Measurements from ENCODE around the gene PIAS3.

PIAS3 gene

GRCh38 chr1:145891587-145892485 is 33.0 kb upstream of the PIAS3 start (continued):
- TF ChIP-seq ZNF639 (tag by site-specific recombination; IDR thresholded peaks at IDR 0.05) (peak; percentile 70; the same call in 1 of the 2 replicates), HOXD13 (CRISPR knock-in tag; IDR thresholded peaks at IDR 0.05; ENCODE audit: borderline replicate concordance) (no peak), PRDM6 (tag by site-specific recombination; IDR thresholded peaks at IDR 0.05) (no peak)

- Histone ChIP-seq H3K9me3 (ENCODE audit: control insufficient read depth, insufficient read depth, low read depth, low read length) (no peaks in the 10 kb centered on the region), H3K4me3 (ENCODE audit: low read depth, low read length) (no peak overlapping the region), H3K36me3 (ENCODE audit: control insufficient read depth in 2 of 2, insufficient read depth in 1 of 2, low read length in 2 of 2) (no peaks in the 10 kb centered on the region), H3K27ac (ENCODE audit: extremely low read depth, low read depth, low read length) (peak overlapping the region; percentile 66), H3K4me1 (ENCODE audit: control insufficient read depth, insufficient read depth, low read length) (peaks cover 15% of the 10 kb centered on the region)
- ChIA-PET CTCF (interaction anchor here (0.5 to 11.9 kb wide), 37 partner anchors 10 to 144 kb away, joined by 3 to 222 read pairs (median 5); partner anchors contain the start of genes ANKRD34A, HJV, ITGA10 and LIX1L), POLR2A (interaction anchor here (0.6 to 2.7 kb wide), 10 partner anchors 10 to 147 kb away, joined by 3 to 41 read pairs (median 6); partner anchors contain the start of genes ANKRD34A, LIX1L, PIAS3 and POLR3GL)
- TF ChIP-seq ZNF394 (tag by site-specific recombination; IDR thresholded peaks at IDR 0.05; ENCODE audit: borderline replicate concordance) (no peak), ZNF202 (tag by site-specific recombination; IDR thresholded peaks at IDR 0.05; ENCODE audit: borderline replicate concordance) (no peak), TRIM28 (IDR thresholded peaks at IDR 0.05; ENCODE audit: borderline replicate concordance, low read length) (no peak), MZF1 (tag by site-specific recombination; IDR thresholded peaks at IDR 0.05; ENCODE audit: borderline replicate concordance) (no peak), BCL11B (tag by site-specific recombination; IDR thresholded peaks at IDR 0.05; ENCODE audit: low read depth) (no peak), YY2 (tag by site-specific recombination; IDR thresholded peaks at IDR 0.05) (no peak), EGR2 (tag by site-specific recombination; IDR thresholded peaks at IDR 0.05; ENCODE audit: low read depth) (no peak), PRDM2 (tag by site-specific recombination; IDR thresholded peaks at IDR 0.05; ENCODE audit: borderline replicate concordance) (no peak), ZNF768 (tag by site-specific recombination; IDR thresholded peaks at IDR 0.05) (no peak), OSR2 (tag by site-specific recombination; IDR thresholded peaks at IDR 0.05) (peak; percentile 75), ZIC2 (tag by site-specific recombination; IDR thresholded peaks at IDR 0.05) (peak; percentile 65), OVOL3 (tag by site-specific recombination; IDR thresholded peaks at IDR 0.05) (no peak), FEZF1 (tag by site-specific recombination; IDR thresholded peaks at IDR 0.05) (peak; percentile 63; the same call in 1 of the 2 replicates), ZNF416 (tag by site-specific recombination; IDR thresholded peaks at IDR 0.05) (no peak), GLIS1 (tag by site-specific recombination; IDR thresholded peaks at IDR 0.05) (peak; percentile 40; the same call in 1 of the 2 replicates), ZNF561 (tag by site-specific recombination; IDR thresholded peaks at IDR 0.05; ENCODE audit: borderline replicate concordance) (no peak), ATF2 (tag by site-specific recombination; IDR thresholded peaks at IDR 0.05; ENCODE audit: low read depth) (no peak), ZBTB44 (tag by site-specific recombination; IDR thresholded peaks at IDR 0.05) (no peak), ZNF10 (tag by site-specific recombination; IDR thresholded peaks at IDR 0.05) (no peak), ZBTB7A (tag by site-specific recombination; IDR thresholded peaks at IDR 0.05; ENCODE audit: low read depth) (no peak)
Observed at GRCh38 chr1:145891143-145891542, 32.3 kb upstream of the PIAS3 start.

Data from HEK293 (cell line).